ENCODE results near the gene SETD7. TPM values are rescaled to one million over a fixed set of nuclear protein-coding genes. Genes with fewer than 3 reads are reported as not detected.

Gene SETD7
- total and polyA plus RNA-seq, 2 of the 4 experiments (the other 2 are of a cell fraction): 17.0 to 46.6 TPM

- Histone ChIP-seq H2BK120ac (ENCODE audit: low read depth, low read length) (no peak overlapping the region), H2BK15ac (ENCODE audit: low read depth, low read length) (no peak overlapping the region), H3K18ac (ENCODE audit: low read depth, low read length) (no peak overlapping the region), H3K4me3 (ENCODE audit: insufficient read depth, low read depth, low read length) (no peak overlapping the region), H2BK20ac (ENCODE audit: low read depth, low read length) (no peak overlapping the region), H3K4me1 (ENCODE audit: control insufficient read depth, insufficient read depth, low read length) (peaks cover 3% of the 10 kb centered on the region), H2BK5ac (ENCODE audit: low read depth, low read length, poor library complexity, severe bottlenecking) (no peak overlapping the region), H2AK9ac (replicated peaks; ENCODE audit: low read depth, low read length, poor library complexity) (no peak overlapping the region), H4K8ac (ENCODE audit: low read depth in 2 of 2, low read length in 2 of 2) (no peak overlapping the region), H3K56ac (ENCODE audit: extremely low read depth, insufficient read depth, low read length) (no peak overlapping the region), H4K5ac (ENCODE audit: low read depth, low read length) (no peak overlapping the region), H3K14ac (replicated peaks; ENCODE audit: low read depth, low read length) (no peak overlapping the region), H3K27me3 (ENCODE audit: control insufficient read depth, insufficient read depth, low read length) (no peaks in the 10 kb centered on the region), H3K4me2 (ENCODE audit: low read depth, low read length) (no peak overlapping the region), H3K9ac (ENCODE audit: low read depth, low read length) (no peak overlapping the region), H2AFZ (replicated peaks; ENCODE audit: low read length, poor library complexity) (no peak overlapping the region), H3K79me1 (ENCODE audit: low read depth in 1 of 2, low read length in 2 of 2) (peaks cover 25 to 58% of the 10 kb centered on the region in 2 experiments), H2AK5ac (ENCODE audit: low read depth, low read length) (no peak overlapping the region), H3K4ac (ENCODE audit: low read depth, low read length) (no peak overlapping the region), H4K91ac (ENCODE audit: insufficient read depth, low read depth, low read length) (no peak overlapping the region), H3K23ac (ENCODE audit: low read depth, low read length) (no peak overlapping the region), H4K20me1 (ENCODE audit: insufficient read depth, low read length) (peaks cover 11% of the 10 kb centered on the region; the same call in 1 of the 2 replicates), H3K36me3 (ENCODE audit: control insufficient read depth, insufficient read depth, low read length) (no peaks in the 10 kb centered on the region), H3K27ac (ENCODE audit: insufficient read depth, low read length) (no peak overlapping the region), H3K9me3 (ENCODE audit: control insufficient read depth, insufficient read depth, low read length) (no peaks in the 10 kb centered on the region), H3K9me1 (ENCODE audit: insufficient read depth, low read length) (peaks cover 4% of the 10 kb centered on the region; the same call in 1 of the 2 replicates)
- intact Hi-C loops (cut with micrococcal nuclease): no loop called here
- ATAC-seq (ENCODE audit: low read depth) (no peak), DNase-seq (no peak)
- TF ChIP-seq MAZ (IDR thresholded peaks at IDR 0.05; ENCODE audit: borderline replicate concordance, low read depth, low read length): no peak
- no peak for TF ChIP-seq CEBPB (IDR thresholded peaks at IDR 0.05; ENCODE audit: low read depth, low read length)
- no peak for TF ChIP-seq BHLHE40 (IDR thresholded peaks at IDR 0.05; ENCODE audit: low read depth, low read length)
- TF ChIP-seq USF2 (IDR thresholded peaks at IDR 0.05; ENCODE audit: low read depth, low read length): no peak
- no peak for TF ChIP-seq RAD21 (IDR thresholded peaks at IDR 0.05; ENCODE audit: low read length)
- no peak for TF ChIP-seq MAFK (IDR thresholded peaks at IDR 0.05; ENCODE audit: low read depth, low read length)
- TF ChIP-seq CHD1 (IDR thresholded peaks at IDR 0.05; ENCODE audit: low read depth, low read length): no peak
- TF ChIP-seq SMC3 (IDR thresholded peaks at IDR 0.05; ENCODE audit: low read depth, low read length): no peak
- no peak for TF ChIP-seq RCOR1 (IDR thresholded peaks at IDR 0.05; ENCODE audit: insufficient replicate concordance, low read length)
- TF ChIP-seq CTCF (conservative IDR thresholded peaks at IDR 0.05; ENCODE audit: low read depth, low read length): no peak
- no peak for TF ChIP-seq ELK1 (IDR thresholded peaks at IDR 0.05; ENCODE audit: borderline replicate concordance, low read depth, low read length)
- TF ChIP-seq FOS (IDR thresholded peaks at IDR 0.05; ENCODE audit: low read depth, low read length): no peak
- no peak for TF ChIP-seq RFX5 (IDR thresholded peaks at IDR 0.05; ENCODE audit: low read depth, low read length)
- no peak for TF ChIP-seq NFE2L2 (IDR thresholded peaks at IDR 0.05; ENCODE audit: low read depth, low read length)
- no CpG with 5 or more reads among the region's 3 CpGs for WGBS, 2 experiments (ENCODE audit: extremely low coverage in 2 of 2, insufficient read length in 1 of 2)
- in situ Hi-C loops (cut with MboI; ENCODE audit: low sequenced_read_pairs): no loop called here
- no TSS peak for BruUV-seq (replicated peaks)
- dilution Hi-C loops (cut with HindIII; ENCODE audit: low sequenced_read_pairs, unreplicated experiment): no loop called here
- ChIA-PET CTCF (interaction anchor here (0.6 kb wide), 1 partner anchor 1605 kb away, joined by 3 read pairs; no protein-coding TSS in a partner anchor), POLR2A (ENCODE audit: unreplicated experiment) (no interaction called here)
These were observed 95.5 kb downstream of the SETD7 start for GRCh38 chr4:139460565-139460964.
